CD4-positive, alpha-beta T cell treated with Interleukin-1 beta for 1 hour (primary cell): ENCODE results near the gene TXNIP.
A peak's percentile ranks its signal among the peaks of the same experiment; 100 is the strongest.

Source experiments
- DNase-seq, 2 donors: peaks; one replicate each; pipeline ENCODE4 v3.0.0-alpha.2; 2020 to 2022

Gene TXNIP

DNA sequence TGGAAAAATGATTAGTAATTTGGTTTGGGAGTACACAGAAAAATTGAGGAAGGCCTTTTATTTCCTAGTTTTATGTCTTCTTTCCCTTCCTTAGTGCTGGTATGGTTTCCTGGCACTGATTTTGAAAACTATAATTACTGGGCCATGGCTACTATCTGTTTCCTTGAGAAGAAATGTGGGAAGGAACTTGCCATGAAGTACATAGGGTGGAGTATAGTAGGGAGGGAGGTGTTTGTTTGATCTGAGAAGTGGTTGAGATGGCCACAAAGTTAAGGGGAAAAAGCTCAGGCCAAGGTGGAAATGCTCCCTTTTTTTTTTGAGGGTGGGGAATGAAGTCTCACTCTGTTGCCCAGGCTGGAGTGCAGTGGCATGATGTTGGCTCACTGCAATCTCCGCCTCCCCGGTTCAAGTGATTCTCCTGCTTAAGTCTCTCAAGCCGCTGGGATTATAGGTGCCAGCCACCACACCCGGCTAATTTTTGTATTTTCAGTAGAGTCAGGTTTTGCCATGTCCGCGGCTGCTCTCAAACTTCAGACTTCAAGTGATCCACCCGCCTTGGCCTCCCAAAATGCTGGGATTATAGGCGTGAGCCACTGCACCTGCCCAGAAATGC, 13.9 kb upstream of the TXNIP start:
- DNase-seq, result no peak

DNA sequence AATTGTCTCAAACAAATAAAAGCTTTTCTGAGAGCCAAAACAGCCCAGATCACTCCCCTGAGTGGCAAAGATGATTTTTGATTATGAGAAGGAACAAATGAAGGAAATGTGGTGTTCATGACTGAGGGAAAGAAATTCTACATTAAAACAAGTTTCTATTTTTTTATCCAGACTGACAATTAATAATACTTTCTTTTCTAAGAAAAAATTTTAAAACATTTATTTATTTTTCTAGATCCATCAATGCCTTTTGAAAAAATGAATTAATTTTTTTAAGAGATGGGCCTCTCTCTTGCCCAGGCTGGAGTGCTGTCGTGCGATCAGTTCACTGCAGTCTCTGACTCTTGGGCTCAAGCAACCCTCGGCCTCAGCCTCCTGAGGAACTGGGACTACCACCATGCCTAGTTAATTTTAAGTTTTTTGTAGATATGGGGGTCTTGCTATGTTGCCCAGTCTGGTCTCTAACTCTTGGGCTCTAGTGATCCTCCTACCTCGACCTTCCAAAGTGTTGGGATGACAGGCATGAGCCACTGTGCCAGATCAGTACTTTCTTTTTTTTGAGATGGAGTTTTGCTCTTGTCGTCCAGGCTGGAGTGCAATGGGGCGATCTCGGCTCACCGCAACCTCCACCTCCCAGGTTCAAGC, 11.2 kb upstream of the TXNIP start:
- no peak for DNase-seq

DNA sequence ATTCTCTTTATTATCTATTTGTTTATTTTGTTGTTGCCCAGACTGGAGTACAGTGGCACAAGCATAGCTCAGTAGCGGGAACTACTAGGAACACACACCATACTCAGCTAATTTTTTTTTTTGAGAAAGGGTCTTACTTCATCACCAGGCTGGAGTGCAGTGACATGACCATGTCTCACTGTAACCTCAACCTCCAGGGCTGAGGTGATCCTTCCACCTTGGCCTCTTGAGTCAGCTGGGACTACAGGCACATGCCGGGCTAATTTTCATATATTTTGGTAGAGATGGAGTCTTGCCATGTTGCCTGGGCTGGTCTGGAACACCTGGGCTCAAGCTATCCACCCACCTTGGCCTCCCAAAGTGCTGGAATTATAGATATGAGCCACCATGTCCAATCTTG, 5.3 kb upstream of the TXNIP start:
- DNase-seq, result no peak

DNA sequence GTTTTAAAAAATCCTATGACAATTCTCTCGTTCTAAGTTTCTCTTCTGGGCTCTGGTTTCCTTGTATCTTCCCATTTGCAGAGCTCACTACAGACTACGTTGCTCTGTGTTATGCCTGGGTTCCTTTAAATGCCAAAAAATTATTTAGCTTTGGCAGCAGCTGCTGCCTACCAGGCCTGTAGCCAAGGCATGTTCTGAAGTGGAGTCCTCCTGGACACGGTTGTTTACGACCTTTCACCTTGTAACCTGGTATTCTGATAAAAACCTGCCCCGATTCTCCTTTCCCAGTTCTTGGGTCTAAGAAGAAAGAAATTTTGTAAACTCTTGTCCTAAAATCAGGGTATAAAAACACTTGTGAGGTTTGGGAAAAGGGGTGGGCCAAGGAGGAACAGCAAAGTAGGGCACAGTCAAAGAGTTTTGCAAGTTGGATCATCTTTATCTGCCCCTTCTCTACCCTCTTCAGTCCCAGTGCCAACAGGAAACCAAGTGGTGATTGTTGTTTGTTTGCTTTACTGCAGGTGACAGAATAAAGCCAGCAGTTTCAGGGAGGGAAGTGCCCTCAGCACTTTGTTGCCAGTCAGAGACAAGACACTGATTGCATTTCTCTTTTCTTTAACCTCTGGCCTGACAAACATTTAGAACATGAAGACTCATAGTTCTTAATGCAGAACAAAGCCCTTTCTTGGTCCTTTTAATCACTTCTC, 3.1 kb upstream of the TXNIP start:
- DNase-seq, result peak; percentile 46 to 69

DNA sequence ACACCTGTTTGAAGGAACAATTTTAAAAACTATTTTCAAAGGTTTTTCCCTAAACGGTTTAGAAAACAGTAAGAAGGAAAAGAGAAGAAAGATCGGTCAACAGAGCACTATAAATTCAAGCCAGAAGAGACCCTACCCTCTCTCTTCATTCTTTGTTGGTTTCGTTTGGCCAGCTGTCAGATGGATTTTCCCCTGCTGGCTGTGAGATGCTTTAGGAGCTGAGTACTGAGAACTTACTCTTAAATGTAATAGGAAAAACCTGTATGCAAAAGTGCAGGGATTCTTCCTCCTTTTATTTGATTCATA, 1.3 kb upstream of the TXNIP start:
- no peak for DNase-seq

DNA sequence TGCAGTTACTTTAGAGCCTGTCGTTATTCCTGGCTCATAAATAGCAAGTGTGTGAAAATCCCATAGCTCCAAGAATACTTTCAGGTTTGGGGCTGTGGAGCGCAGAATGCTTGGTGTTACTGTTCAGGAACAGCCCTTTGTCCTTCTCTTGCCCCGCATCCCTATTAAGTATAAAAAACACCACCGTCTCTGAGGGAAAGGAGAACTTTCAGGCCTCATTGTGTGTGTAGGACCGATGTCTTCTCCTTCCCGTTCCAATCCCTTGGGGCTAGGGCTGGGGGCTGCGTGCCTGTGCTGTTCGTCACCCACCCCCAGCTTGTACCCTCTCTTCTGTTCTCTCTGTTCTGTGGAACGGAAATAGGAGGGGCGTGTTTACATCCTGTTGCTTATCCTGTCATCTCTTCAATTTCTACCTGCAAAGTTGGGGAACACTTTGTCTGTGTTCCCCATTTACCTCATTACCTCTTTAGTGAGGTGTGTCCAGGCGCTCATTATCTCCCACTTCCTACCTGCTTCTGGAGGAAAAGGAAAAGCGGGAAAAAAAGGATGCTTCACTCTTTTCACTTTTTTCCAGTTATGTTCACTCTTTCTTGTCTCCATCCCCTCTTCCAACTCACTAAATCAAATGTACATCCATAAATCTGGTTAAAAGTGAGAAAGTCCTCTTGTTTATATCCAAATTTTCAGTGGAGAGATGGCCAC, 788 bp upstream of the TXNIP start:
- peak; percentile 72 to 73 for DNase-seq

DNA sequence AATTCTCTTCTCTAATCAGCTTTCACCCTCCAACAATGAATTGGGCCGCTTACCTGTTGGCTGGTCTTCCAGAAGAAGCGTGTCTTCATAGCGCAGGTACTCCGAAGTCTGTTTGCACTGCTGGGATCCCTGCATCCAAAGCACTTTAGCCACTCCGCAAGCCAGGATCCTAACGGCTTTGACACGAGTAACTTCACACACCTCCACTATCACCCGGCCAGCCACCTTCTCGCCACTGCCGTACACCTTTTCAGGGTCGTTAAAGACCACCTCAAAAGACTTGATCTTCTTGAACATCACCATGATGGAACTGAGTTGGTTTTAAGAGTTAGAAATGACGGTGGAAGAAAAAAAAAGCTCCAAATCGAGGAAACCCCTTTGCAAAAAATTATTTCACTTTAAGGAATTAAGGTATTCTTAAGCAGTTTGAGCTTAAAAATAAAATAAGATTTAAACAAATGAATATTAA, 381 bp downstream of the TXNIP start:
- DNase-seq, result no peak

DNA sequence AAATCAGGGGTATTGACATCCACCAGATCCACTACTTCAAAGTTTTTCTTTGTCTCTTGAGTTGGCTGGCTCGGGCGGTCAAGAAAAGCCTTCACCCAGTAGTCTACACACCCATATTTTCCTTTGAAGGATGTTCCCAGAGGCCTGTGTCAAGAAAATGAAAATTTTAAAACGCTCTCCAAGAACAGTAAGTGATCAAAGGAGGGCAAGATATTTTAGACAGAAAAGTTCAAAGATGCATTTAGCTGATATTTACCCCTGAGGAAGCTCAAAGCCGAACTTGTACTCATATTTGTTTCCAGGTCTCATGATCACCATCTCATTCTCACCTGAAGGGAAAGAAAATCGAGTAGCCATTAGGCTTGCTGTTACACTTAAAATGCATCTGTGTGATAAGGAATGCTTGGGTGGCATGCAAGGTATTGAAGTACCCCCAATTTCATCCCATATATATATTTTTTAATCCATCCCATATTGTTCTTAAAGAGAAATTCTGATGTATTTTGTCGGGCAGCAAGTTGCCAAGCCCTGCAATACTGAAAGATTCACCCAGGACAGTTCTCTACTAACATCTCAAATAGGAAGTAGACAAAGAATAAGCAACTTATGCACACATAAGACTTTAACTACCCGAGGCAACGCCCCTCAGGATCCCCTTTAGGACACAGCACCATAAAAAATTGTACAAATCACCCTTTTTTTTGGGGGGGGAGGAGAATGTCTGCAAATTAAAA, 1.1 kb downstream of the TXNIP start:
- no peak for DNase-seq

DNA sequence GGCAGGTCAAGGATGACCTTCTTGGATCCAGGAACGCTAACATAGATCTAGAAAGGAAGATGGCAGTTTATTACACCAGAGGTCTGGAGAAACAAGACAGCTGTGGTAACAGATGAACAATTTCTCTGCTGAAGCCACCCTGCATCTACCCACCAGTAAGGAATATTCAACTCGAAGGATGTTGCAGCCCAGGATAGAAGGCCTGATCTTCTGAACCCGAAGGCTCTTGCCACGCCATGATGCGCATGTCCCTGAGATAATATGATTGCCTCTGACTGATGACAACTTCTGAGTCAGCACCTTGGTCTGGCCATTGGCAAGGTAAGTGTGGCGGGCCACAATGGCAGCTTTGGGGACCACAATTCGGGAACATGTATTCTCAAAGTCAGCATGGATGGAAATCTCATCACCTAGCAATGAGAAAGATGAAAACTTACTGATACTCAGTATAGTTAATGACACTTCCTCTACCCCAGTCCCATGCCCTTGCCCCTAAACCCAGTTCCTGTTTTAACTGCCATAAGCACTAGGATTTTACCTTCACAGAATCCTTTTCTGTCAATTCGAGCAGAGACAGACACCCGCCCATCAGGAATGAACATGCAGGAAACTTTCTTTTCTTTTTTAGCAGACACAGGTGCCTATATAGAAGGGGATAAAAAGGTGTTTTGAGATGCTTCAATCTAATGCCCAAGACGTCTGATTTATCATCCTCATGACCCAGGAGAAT, 1.8 kb downstream of the TXNIP start:
- peak in 1 of 2 donors; percentile 32 for DNase-seq

DNA sequence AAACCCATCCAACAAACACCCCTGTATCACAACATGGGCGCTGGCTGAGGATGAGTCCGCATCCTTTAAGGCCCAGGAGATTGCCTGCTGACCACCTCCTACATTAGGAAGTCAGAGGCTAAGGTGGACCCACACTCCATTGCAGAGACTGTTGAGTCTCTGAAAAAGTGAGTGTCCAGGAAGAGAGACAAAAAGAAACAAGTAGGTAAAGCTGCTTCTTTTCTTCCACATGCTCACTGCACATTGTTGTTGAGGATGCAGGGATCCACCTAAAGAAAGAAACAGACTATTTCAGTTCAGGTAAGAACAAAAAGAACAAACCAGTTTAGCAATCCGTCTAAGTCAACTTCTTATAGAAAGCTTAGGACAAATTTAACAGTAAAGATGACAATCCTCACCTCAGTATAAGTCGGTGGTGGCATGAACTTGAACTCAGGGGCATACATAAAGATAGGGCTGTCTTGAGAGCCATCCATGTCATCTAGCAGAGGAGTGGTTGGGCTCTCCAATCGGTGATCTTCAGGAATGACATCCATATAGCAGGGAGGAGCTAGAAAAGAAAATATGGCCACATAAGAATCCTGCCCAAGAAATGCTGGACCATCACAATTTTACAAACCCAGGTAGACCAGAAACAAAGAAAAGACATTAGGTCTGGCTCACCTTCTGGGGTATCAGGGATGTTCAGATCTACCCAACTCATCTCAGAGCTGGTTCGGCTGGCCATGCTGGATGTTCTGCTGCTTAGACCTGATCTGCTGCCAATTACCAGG, 2.6 kb downstream of the TXNIP start:
- DNase-seq, result no peak

DNA sequence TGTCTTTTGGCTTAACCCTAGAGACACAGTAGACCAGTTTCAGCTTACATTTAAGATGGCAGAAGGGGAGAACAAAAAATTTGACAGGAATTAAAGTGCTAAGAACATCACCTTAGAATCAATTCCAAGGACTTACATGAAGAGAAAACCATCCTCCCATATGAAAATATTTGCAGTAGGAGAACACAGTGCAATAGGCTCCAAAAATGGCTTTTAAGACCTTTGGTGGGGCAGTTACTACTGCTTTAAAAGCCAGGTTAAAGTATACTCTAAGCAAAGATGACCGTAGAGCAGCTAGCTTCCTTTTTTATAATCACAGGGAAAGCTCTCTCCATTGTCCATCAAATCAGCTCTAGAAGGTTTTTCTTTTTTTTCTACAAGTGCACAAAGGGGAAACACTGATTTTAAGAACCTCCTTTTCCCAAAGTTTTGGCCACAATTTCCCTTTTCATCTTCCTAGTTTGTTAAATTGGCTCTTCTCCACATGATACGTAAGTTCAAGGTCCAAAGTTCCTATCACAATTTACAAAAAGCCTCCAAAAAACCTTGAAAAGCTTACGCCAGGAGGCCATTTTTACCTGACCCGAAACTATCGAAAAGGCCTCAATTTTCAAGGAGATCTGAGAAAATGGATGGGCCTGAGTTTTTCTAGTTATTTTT, 3.3 kb downstream of the TXNIP start:
- DNase-seq, result no peak

DNA sequence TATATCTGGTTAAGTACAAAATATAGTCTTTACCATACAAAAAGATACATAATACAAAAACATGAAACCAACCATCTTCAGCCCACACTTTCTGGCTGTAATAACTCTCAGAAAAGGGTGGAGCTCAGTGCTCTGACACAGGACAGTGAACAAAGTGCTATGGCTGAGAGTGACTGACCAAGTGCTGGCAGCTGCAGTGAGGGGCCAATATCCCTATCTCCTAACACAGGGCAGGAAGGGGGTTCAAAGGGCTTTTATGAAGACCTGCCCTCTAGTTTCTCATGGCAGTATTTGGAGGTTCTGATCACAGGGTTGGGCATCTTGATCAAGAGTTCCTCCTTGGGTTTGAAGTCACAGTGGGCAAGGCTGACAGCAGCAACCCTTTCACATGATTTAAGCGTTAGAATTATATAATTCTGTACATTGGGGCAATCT, 3.9 kb downstream of the TXNIP start:
- no peak for DNase-seq

DNA sequence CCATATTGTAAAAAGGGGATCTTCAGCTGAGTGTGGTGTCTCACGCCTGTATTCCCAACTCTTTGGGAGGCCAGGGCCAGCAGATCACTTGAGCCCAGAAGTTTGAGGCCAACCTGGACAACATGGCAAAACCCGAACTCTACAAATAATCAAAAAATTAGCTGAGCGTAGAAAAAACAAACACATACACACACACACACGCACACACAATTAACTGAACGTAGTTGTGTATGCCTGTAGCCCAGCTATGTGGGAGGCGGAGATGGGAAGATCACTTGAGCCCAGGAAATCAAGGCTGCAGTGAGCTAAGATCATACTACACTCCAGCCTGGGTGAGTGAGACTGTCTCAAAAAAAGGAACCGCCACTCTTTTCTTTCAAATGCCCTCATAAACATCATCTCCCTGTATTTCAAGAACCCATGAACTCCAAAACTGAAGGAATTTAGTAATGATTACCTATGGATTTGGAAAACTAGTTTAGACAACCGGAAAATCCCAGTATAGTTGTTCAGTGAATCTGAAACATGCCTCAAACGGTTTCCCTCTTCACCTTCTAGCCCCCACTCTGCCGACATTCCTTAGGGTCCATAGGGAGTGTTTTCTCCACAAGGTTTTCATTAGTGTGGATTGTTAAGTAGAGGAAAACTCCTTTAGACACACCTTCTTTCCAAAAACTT, 4.5 kb downstream of the TXNIP start:
- peak in 1 of 2 donors; percentile 32 for DNase-seq

DNA sequence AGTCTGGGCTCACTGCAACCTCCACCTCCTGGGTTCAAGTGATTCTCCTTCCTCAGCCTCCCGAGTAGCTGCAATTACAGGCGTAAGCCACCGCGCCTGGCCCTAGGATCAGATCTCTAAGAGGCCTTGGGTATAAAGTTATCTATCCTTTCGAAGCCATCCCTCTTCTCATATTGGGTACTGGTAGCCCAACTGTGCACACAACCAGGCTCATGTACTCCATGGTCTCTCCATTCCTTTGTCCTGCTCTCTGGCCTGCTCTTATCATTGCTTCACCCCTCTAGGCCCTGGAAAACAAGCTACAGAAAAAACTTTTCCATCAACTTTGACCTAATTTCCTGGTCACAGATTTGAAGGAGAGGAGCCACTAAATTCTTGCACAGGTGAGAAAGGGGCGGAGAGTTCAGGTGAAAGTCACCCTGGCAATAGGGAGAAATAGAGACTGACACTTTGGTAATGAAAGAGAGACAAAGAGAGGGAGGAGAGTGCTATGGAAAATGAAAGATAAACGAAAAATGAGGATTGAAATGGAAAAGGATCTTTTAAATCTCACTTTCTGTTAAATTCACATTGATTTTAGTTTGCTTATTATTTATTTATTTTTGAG, 6.0 kb downstream of the TXNIP start:
- peak in 1 of 2 donors; percentile 15 for DNase-seq

DNA sequence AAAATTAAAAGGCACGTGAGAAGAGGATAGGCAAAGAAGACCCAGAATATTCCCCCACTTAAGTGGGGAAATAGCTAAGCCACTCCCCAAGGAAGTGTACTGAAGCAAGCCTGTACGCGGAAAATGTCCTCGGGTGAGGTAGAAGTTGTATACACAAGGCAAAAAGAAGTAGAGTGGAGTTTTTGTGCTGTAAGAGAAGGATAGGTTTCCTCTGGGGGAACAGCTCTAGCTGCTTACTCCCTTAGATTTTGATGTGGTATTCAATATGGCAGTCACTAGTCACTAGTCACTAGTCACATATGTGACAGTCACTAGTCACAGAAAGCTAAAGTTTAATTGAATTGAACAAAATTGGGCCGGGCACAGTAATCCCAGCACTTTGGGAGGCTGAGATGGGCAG, 7.6 kb downstream of the TXNIP start:
- DNase-seq, result no peak

DNA sequence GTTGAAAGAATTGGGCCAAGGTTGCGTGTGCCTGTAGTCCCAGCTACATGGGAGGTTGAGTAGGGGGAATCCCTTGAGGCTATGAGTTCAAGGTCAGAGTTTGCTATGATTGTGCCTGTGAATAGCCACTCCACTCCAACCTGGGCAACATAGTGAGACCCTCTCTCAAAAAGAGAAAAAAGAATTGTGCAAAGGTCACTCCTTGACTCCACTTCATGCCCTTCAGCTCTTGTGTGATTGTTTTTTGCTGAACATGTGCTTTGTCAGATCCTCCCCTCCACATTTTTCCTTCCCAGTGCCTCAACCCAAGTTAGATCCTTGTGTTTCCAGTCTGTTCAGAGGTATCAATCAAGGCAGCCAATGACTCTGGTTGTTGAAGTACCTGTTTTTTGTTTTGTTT, 8.5 kb downstream of the TXNIP start:
- no peak for DNase-seq

DNA sequence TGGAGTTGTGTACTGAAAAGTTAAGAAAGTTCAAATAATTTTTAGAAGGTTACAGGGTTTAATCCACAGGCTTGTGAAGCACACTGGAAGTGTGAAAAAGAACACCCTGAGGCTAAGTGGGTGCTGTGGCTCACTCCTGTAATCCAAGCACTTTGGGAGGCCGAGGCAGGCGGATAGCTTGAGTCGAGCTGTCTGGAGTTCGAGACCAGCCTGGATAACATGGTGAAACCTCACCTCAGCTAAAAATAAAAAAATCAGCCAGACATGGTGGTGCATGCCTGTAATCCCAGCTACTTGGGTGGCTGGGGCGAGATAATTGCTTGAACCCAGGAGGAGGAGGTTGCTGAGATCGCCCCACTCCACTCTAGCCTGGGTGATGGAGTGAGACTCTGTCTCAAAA, 9.8 kb downstream of the TXNIP start:
- DNase-seq, result no peak

DNA sequence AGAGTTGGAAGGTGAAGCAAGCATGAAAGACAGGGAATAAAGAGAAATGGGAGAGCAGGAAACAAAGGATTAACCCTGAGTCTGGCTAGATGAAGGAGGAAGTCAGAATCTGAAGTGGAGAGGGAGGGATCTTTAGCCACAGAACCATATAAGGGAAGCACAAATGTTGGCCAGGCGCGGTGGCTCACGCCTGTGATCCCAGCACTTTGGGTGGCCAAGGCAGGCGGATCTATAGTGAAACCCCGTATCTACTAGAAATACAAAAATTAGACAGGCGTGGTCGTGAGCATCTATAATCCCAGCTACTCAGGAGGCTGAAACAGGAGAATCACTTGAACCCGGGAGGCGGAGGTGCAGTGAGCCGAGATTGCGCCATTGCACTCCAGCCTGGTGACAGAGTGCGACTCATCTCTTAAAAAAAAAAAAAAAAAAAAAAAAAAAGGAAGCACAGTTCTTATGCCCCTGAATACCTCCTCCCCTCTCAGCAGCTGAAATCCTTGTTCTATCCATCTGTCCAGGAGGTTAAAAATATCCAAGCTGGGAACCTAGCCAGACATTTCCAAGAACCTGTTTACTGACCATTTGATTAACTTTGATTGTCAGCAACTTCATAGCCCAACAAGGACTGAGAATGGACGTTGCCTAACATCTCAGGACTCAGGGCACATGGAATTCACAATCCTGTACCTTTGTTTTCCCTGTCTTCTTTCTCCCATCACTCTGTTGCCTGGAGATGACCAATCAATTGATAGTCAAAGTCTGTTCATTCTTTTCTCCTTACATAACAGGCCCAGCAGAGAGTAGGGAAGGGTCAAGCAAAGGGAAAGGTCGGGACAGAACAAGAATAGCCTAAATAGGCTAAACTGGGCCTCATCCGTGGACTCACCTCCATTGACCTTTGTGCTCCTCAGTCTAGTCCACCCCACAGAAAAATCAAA, 10.6 kb downstream of the TXNIP start:
- no peak for DNase-seq

DNA sequence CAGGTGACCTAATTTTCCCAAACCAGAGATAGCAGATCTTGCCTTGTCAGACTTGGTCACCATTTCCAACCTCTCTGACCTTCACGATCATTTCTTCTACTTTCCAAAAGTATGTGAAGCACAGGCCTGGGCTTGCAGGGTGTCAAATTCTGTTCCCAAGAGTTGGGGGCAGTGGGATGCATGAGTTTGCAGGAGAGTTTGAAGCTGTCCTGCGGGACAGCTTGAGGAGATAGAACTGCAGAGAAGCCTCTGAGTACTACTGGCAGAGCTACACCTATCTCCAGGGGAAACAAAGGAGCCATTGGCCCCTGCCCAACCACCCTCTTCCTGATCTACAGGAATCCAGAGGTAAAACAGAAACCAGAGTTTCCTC, 11.3 kb downstream of the TXNIP start:
- DNase-seq, result no peak
